ENCODE data around the gene PKDCC.

The PKDCC gene

DNA sequence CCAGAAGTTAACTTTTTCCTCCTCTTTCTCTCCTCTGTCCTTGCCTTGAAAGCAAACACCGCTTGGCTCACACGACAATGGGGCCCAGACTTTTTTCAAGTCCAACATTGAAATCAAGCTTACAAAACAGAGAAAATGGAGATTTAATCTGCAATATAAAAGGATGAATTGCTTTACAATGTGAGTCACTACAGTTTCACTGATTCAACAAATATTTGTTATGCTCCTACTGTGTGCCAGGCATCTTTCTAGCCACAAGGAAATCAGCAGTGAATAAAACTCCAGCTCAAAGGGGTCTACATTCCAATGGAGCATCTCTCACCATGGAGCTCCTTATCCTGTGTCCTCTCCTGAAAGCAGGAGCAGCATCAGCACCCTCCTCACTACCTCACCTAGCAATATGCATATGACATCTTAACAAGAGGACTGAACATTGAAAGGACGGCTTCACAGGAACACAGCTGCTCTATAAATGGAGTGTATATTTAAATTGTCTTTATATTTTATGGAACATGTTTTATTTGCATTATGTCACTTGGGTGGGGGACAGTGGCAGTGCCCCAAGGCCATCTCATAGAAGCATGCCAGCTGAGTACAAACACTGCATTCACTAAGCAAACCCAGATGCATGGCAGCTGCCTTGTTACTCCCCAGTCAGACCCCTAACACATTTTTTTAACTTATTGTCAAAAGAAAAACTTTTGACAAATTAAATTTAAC, 39.5 kb downstream of the PKDCC start:
- DNase-seq (ENCODE audit: low read depth), result no peak

- DNase-seq (ENCODE audit: low read depth), result no peak
These were observed 40.0 kb downstream of the PKDCC start for GRCh38 chr2:42087857-42088195.

DNA sequence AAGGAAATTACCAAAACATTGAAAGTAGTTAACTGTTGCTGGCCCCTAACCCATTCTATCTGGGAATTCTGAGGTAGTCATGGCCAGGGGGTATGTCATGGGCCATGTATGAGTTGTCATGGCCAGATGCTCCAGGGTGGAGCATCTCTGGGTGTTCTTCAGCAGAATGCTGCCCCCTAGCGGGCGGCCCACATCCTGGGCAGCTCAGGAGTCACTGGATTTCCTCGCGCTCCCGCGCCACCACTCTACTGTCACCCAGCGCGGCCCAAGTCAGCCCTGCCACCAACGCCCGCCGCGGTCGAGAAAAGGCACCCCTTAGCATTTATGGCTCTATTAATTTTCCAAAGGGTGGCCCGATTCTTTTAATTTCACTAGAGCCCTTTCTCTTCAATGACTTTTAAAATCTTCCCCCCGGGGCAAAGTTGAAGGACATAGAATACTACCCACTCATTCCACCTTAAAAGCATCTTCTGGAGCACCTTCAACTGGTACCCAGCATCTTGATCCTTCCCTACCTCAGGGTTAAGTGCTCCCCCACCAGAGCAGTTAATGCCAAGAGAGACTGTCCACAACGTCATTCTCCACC, 41.6 kb downstream of the PKDCC start:
- DNase-seq (ENCODE audit: low read depth), result no peak

DNA sequence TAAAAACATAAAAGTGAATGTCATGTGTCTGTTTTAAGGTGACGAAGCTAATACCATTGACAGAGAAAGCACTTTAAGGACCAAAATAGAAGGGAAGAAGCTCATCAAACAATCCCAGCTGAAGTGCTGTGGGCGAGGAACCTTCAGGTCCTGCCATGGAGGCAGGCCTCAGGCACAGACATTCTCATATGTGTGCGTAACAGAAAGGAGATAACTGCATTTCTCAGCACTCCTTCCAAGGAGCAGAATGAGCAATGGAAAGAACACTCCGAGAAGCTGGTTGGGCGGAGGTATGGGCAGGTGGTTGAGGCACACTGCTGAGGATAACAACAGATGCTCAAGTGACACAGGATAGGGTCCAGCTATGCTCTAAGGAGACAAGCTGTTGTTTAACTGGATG, 42.4 kb downstream of the PKDCC start:
- DNase-seq (ENCODE audit: low read depth), result no peak

- DNase-seq (ENCODE audit: low read depth), result no peak
These were observed 43.9 kb downstream of the PKDCC start for GRCh38 chr2:42091671-42092070.

DNA sequence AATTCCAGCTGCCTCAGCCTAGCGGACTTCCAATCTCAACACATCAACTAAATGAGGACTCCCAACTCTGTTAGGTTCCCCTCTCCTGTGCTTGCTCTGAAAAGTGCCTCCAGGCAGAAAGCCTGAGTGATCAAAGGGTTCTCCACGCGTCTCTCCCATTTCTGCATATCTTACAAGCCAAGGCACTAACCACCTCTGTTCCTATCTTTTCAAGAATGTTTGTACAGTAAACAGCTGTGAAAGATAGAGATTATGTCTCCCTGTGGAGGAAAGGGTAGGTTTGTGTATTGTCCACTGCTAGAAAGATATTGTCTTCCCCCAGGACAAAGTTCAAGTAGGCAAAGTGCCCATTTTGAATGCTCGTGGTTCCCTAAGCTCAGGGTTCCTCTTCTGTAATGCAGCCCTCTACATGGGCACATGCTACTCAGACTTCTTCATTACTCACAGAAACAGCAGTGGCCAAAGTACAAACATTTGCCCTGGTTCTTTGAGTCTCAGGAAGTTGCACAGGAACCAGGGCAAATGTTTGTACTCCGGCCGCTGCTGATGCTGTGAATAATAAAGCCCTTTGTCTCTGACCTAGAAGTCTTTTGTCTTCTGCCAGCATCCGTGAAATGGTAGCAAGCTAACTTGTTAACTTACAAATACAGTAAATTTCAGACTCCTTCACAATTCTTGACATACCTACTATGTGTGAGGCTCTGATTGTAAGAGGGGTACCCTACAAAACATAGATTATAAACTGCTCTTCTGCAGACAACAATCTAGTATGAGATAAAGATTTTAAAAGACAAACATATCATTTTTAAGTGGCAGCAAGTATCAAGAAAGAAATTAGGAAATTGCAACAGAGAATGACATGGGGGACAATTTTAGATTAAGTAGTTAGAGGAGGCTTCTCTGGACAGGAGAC, 44.5 kb downstream of the PKDCC start:
- DNase-seq (ENCODE audit: low read depth), result no peak

DNA sequence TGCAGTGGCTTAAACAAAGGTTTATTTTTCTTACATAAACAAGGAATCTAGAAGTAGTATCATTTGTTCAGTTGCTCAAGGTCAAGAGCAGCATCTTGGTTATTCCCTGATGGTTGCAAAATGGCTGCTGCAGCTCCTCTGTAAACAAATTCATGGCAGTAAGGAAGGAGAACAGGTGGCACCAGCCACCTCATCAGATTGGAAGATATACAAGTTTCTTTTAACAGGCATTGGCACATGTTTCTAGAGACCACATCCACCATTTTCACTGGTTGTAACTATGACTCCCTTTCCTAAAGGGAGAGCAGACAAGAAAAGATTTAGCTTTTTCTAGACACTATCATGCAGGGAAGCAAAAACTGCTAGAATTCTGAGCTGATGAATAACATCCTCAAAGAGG, 46.3 kb downstream of the PKDCC start:
- DNase-seq (ENCODE audit: low read depth), result no peak

GRCh38 chr2:42095923-42096408, 48.1 kb downstream of the PKDCC start:
- peak; percentile 81 for DNase-seq (ENCODE audit: low read depth)

- no peak for DNase-seq (ENCODE audit: low read depth)
These were observed 49.2 kb downstream of the PKDCC start for GRCh38 chr2:42096869-42097591.

DNA sequence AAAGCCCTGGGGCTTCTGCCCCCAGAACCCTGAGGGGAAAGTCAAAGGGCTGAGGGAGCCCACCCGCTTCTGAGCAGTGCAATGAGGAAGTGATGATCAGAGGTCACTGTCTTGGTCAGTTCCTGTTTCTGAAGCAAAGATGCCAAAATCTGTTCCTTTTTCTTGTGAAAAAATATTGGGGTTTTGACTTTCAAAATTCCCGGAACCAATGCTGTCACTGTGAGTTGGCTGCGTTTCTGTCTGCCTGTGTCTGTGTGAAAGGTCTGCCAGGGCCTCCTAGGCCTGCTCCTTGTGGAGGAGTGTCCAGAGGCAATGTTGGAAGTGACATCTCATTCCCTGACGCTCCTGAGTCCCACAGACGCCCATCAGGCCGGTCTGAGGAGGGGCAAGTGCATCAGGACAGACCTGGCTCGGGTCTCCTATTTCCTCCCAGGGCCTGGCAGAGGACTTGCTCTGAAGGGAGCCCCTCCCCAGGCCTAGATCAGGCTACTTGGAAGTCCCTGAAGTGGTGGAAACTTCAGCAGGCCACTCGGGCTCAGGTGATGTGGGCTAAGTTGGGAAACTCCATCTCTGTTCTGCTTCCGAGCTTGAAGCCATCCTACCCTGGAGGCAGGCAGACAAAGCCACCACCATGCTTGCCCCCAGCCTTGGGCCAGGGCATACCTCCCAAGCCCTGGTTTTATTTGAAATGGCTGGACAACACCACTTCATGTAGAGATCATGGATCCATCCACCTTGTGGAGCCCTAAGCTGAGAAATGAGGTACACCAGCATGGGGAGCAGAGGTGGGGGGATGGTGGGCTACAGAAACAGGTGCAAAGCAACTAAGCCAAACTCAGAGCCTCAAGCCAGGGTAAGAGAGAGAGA, 51.0 kb downstream of the PKDCC start:
- DNase-seq (ENCODE audit: low read depth), result no peak

DNA sequence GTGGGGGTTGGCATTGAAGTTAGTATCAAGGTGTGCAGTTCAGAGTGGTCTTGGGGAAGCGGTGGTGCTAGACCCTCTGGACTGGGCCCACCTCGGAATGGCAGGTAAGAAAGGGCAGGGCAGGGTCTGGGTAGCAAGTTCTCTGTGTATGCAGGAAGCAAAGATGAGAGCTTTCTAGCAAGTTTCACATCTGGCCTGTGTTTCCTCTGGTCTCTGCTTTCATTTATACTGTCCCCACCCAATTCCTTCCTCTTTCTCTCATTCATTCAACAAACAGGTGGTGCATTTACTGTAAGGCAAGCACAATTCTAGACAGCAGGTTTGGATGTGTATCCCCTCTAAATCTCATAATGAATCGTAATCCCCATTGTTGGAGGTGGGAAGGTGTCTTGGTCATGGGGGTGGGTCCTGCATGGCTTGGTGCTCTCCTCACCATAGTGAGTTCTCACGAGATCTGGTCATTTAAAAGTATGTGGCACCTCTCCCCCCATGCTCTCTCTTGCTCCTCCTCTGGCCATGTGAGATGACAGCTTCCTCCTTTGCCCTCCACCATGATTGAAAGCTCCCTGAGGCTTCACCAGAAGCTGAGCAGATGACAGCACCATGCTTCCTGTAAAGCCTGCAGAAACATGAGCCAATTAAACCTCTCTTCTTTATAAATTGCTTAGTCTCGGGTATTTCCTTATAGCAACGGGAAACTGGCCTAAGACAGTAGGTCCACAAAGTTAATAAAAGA, 51.8 kb downstream of the PKDCC start:
- no peak for DNase-seq (ENCODE audit: low read depth)

- DNase-seq (ENCODE audit: low read depth), result no peak
These were observed 52.9 kb downstream of the PKDCC start for GRCh38 chr2:42100683-42101205.

DNA sequence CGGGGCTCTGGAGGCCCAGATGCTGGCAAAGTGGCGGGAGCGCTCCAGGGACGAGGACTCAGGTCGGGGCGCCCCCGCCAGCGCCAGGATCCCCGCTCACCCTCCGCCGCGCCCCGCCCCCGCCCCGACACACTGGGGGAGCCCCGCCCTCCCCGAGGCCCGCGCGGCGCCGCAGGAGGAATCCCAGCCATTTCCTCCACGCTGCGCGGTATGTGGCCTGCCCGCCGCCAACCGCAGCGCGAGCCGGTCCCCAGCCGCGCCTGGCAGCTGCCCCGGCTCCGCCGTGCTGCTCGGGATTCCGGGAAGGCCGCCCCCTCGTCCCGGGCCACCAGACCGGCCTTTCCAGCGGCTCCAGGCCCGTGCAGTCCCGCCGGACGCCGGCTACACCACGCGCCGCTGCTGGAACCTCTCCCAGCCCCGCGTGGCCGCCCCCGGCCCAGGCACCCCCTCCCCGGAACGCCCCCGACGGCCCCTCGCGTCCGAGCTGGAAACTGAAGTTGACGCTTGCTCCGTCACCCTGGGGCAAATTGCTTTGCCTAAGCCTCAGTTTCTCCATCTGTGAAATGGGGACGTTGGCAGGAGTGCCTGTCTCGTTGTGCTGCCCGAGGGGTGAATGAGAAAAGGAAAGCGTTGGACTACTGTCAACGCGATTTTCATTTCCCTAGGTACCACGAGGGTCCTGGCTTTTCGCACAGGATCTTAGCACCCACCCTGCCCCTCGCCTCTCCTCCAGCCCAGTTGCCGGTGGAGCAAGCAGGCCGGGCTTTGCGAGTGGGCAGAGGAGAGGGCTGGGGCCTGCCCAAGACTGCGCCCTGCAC, 53.6 kb downstream of the PKDCC start:
- DNase-seq (ENCODE audit: low read depth), result peak; percentile 59

DNA sequence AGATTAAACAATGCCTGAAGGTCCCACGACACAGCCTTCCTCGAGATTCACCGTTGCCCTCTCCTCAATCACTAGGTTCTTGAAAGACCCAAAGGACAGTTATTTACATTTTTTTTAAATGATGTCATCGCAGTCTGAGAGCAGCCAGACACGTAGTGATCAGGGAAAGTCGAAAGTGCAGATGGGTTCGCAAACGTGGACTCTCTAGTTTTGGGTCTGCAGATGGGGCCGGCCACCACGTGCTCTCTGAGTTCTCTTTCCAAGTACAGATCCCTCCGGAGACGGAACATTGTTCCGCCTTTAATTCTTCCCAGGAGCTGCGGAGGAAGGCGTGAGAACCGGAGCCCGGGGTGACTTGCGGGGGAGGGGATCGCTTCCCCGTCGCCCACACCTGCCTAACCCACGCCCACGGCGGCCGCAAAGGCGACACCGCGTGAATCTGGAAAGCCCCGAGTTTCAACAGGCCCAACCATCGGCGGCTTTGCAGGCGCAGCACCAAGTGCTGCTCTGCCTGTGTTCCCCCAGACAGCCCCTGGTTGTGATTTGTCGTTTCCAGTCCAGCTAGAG, 54.3 kb downstream of the PKDCC start:
- peak; percentile 90 for DNase-seq (ENCODE audit: low read depth)

GRCh38 chr2:42102591-42103450, 55.0 kb downstream of the PKDCC start:
- DNase-seq (ENCODE audit: low read depth), result no peak

DNA sequence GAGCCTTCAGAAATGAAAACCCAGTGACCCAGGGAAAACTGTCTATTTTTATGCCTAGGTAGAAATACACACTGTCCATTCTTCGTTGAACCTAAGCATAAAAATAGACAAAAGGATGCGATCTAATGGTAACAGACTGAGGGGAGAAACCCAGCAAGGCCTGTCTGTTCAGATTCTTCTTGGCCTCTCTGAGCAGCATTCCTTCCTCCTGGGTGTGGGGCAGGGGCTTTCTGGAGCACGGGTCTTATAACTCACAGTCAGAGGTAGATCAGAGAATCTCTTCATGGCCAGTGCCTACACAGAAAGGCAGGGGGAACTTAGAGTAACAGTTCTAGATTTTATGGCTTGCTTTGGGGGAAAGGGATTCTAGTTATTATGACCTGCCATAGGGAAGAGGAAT, 56.0 kb downstream of the PKDCC start:
- DNase-seq (ENCODE audit: low read depth), result no peak

DNA sequence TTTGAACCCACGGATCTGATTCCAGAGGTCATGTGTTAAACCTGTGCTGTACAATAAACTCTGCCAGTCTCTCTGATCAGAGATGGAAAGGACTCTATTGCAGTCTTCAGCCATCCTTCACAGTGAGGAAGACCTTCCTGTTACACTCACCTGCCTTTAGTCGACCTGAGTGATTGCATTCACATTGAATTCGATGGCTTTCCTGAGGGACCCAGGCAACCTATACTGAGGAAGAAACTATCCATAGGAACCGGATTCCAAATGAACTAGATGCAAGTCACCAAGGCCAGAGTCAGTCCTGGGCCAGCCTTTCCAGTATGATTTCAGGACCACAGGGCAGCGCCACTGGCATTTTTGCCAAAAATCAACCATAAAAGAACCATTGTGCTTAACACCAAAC, 56.8 kb downstream of the PKDCC start:
- no peak for DNase-seq (ENCODE audit: low read depth)

Measured in activated T-cell treated with anti-CD3 and anti-CD28 coated beads for 1 hour (primary cell).